Germinal center (tissue), 1 donor: ENCODE data around the gene STX8.

Source experiments
- DNase-seq: peaks from one replicate; pipeline ENCODE4 v3.0.0; 2012; ENCODE audit warnings: mixed read lengths, low spot score

STX8 gene

GRCh38 chr17:9554715-9555114 lies 20.9 kb downstream of the STX8 start:
- DNase-seq = peak; percentile 43

GRCh38 chr17:9553596-9553995 lies 22.0 kb downstream of the STX8 start:
- no peak for DNase-seq

- no peak for DNase-seq
Measured at GRCh38 chr17:9553181-9553580, 22.4 kb downstream of the STX8 start.

- DNase-seq = no peak
Measured at GRCh38 chr17:9549215-9549614, 26.4 kb downstream of the STX8 start.

- DNase-seq = no peak
Measured at GRCh38 chr17:9544221-9544620, 31.4 kb downstream of the STX8 start.

- no peak for DNase-seq
Measured at GRCh38 chr17:9541718-9542117, 33.9 kb downstream of the STX8 start.

GRCh38 chr17:9538626-9539025 lies 37.0 kb downstream of the STX8 start:
- no peak for DNase-seq

- no peak for DNase-seq
Measured at GRCh38 chr17:9537177-9537776, 38.3 kb downstream of the STX8 start.

GRCh38 chr17:9536061-9536460 lies 39.6 kb downstream of the STX8 start:
- no peak for DNase-seq

- no peak for DNase-seq
Measured at GRCh38 chr17:9533441-9533840, 42.2 kb downstream of the STX8 start.

GRCh38 chr17:9532715-9533114 lies 42.9 kb downstream of the STX8 start:
- no peak for DNase-seq

GRCh38 chr17:9531034-9531433 lies 44.6 kb downstream of the STX8 start:
- no peak for DNase-seq

- no peak for DNase-seq
Measured at GRCh38 chr17:9529033-9529700, 46.5 kb downstream of the STX8 start.

- no peak for DNase-seq
Measured at GRCh38 chr17:9527788-9528187, 47.8 kb downstream of the STX8 start.

- no peak for DNase-seq
Measured at GRCh38 chr17:9522074-9522473, 53.5 kb downstream of the STX8 start.

GRCh38 chr17:9521062-9521461 lies 54.6 kb downstream of the STX8 start:
- no peak for DNase-seq

- no peak for DNase-seq
Measured at GRCh38 chr17:9520649-9521048, 55.0 kb downstream of the STX8 start.

- DNase-seq = no peak
Measured at GRCh38 chr17:9519583-9520272, 55.9 kb downstream of the STX8 start.

GRCh38 chr17:9517396-9517795 lies 58.2 kb downstream of the STX8 start:
- DNase-seq = no peak

- DNase-seq = no peak
Measured at GRCh38 chr17:9513266-9513665, 62.4 kb downstream of the STX8 start.

GRCh38 chr17:9512323-9513168 lies 63.1 kb downstream of the STX8 start:
- DNase-seq = no peak

- no peak for DNase-seq
Measured at GRCh38 chr17:9509236-9509816, 66.3 kb downstream of the STX8 start.
